OCI-LY7 (cell line): ENCODE results near the gene GPR132. TPM values are rescaled to one million over a fixed set of nuclear protein-coding genes. Genes with fewer than 3 reads are reported as not detected.

Experiments used
- BruUV-seq: library from RNA; stranded (reverse); fragments of 400-500 nt; replicated peaks from 2 replicates; lab custom pipeline; 2021; lab: Mats Ljungman, UMichigan
- CTCF ChIA-PET: fragments of 300-600 bp; sonication (Branson Sonifier 250); formaldehyde crosslinking; loops from one replicate; lab custom pipeline; 2022; ENCODE audit warnings: antibody characterized with exemption; ENCODE audit not compliant: unreplicated experiment; lab: Charles Lee
- POLR2A ChIA-PET: fragments of 300-600 bp; sonication (Branson Sonifier 250); formaldehyde crosslinking; loops from one replicate; lab custom pipeline; 2022; ENCODE audit warnings: antibody characterized with exemption; lab: Charles Lee
- DNase-seq: peaks from one replicate; pipeline ENCODE4 v3.0.0-alpha.2; 2015; ENCODE audit warnings: low spot score
- H2AFZ ChIP-seq: fragments of 200-600 bp; sonication (generic), shearing (Covaris generic); 2 replicates; pipeline ENCODE4 v1.6.1; 2014; ENCODE audit warnings: mild to moderate bottlenecking, antibody characterized with exemption, low read length, moderate library complexity
- H3K27ac ChIP-seq: fragments of 200-600 bp; sonication (generic); 2 replicates; pipeline ENCODE4 v1.5.1; 2014; ENCODE audit warnings: mixed run types, low read depth, mild to moderate bottlenecking, moderate library complexity, low read length, inconsistent platforms; ENCODE audit not compliant: poor library complexity, severe bottlenecking
- H3K36me3 ChIP-seq: fragments of 200-600 bp; sonication (generic); 2 replicates; pipeline ENCODE4 v1.6.1; 2014; ENCODE audit warnings: mild to moderate bottlenecking, antibody characterized with exemption, low read length, moderate library complexity, mixed read lengths; ENCODE audit not compliant: insufficient read depth
- H3K4me1 ChIP-seq: fragments of 200-600 bp; sonication (generic); 2 replicates; pipeline ENCODE4 v1.5.1; 2014; ENCODE audit warnings: mild to moderate bottlenecking, low read length; ENCODE audit not compliant: insufficient read depth, poor library complexity, severe bottlenecking
- H3K4me2 ChIP-seq: fragments of 200-600 bp; sonication (generic); 2 replicates; pipeline ENCODE4 v1.6.1; 2014; ENCODE audit warnings: mild to moderate bottlenecking, low read length
- H3K4me3 ChIP-seq: fragments of 200-600 bp; sonication (generic); 2 replicates; pipeline ENCODE4 v1.5.1; 2014; ENCODE audit warnings: mild to moderate bottlenecking, low read depth, low read length; ENCODE audit not compliant: poor library complexity, severe bottlenecking
- H3K79me2 ChIP-seq: fragments of 200-600 bp; sonication (generic); 2 replicates; pipeline ENCODE4 v1.6.1; 2016; ENCODE audit warnings: low read depth, mild to moderate bottlenecking, low read length, moderate library complexity, mixed read lengths; ENCODE audit not compliant: insufficient read depth
- H3K9me2 ChIP-seq: fragments of 200-600 bp; sonication (generic); 2 replicates; pipeline ENCODE4 v1.6.1; 2016; ENCODE audit warnings: mild to moderate bottlenecking, low read length, mixed read lengths; ENCODE audit not compliant: insufficient read depth
- H3K9me3 ChIP-seq: fragments of 200-600 bp; sonication (generic); 2 replicates; pipeline ENCODE4 v1.6.1; 2014; ENCODE audit warnings: mild to moderate bottlenecking, mixed run types, low read length, mixed read lengths
- H4K20me1 ChIP-seq: fragments of 200-600 bp; sonication (generic); 2 replicates; pipeline ENCODE4 v1.6.1; 2014; ENCODE audit warnings: mild to moderate bottlenecking, antibody characterized with exemption, low read length, moderate library complexity, mixed read lengths; ENCODE audit not compliant: insufficient read depth
- EZH2phosphoT487 ChIP-seq: fragments of 200-600 bp; sonication (generic); IDR thresholded peaks from 2 replicates; pipeline ENCODE4 v1.6.1; 2018; ENCODE audit warnings: low read depth, borderline replicate concordance, mild to moderate bottlenecking, mixed run types, antibody characterized with exemption, low read length, moderate library complexity, mixed read lengths
- intact Hi-C: fragments of 100-400 bp; cut with micrococcal nuclease; formaldehyde crosslinking; loops from one replicate; pipeline ENCODE4 v1.10.0; 2022; ENCODE audit not compliant: unreplicated experiment
- total RNA-seq, 2 experiments: library from RNA; depleted of rRNA in 1 of 2; stranded (reverse); fragments of >200 nt in 1 of 2; shearing (Covaris generic) in 1 of 2; gene quantifications; 2 replicates each; pipeline ENCODE4 v1.2.3, GENCODE V29; 2014 to 2022
- TF ChIP-seq, protein P1 (sequence below): fragments of 200-600 bp; sonication (generic); conservative IDR thresholded peaks from 2 replicates; pipeline ENCODE4 v1.5.1; 2014; ENCODE audit warnings: mild to moderate bottlenecking, antibody characterized with exemption, low read length, moderate library complexity, mixed read lengths

Gene GPR132
- total RNA-seq, 2 experiments from 2014 or later = 1.0 to 3.0 TPM

DNA sequence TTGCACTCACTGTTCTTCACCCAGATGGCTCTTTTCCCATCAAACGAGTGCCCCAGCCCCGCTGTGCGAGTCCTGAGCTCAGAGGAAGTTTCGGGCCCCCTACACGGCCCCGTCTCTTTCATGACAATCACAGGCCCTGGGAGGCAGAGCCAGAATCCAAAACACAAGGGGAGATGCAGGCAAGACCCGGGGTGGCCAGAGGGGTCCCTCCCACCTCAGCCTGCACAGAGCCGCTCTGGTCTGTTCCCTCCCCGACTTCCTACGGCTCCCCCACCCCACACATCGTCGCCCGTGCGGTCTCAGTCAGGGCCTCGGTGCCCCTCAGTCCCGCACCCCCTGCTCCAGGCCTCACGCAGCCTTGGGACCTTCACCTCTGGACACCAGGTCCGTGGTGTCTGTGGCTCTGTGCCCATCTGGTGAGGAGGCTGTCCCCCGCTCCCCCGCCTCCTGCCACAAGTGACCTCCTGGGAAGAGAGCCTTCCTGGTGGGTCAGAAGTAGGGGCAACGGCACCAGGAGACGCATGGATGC lies 8.9 kb downstream of the GPR132 start:
- no TSS peak for BruUV-seq
- intact Hi-C loops = no loop called here
- Histone ChIP-seq H3K27ac (no peak overlapping the region), H3K4me3 (no peak overlapping the region), H3K4me1 (peaks cover 16% of the 10 kb centered on the region), H3K36me3 (no peaks in the 10 kb centered on the region), H3K4me2 (no peak overlapping the region), H3K9me3 (no peaks in the 10 kb centered on the region), H2AFZ (no peak overlapping the region), H4K20me1 (no peaks in the 10 kb centered on the region), H3K9me2 (no peaks in the 10 kb centered on the region), H3K79me2 (no peaks in the 10 kb centered on the region)
- POLR2A ChIA-PET = interaction anchor here (0.6 kb wide), 1 partner anchor 171 kb away, joined by 5 read pairs; no protein-coding TSS in a partner anchor
- CTCF ChIA-PET = interaction anchor here (0.5 kb wide), 1 partner anchor 10 kb away, joined by 3 read pairs; no protein-coding TSS in a partner anchor
- TF ChIP-seq, protein P1, sequence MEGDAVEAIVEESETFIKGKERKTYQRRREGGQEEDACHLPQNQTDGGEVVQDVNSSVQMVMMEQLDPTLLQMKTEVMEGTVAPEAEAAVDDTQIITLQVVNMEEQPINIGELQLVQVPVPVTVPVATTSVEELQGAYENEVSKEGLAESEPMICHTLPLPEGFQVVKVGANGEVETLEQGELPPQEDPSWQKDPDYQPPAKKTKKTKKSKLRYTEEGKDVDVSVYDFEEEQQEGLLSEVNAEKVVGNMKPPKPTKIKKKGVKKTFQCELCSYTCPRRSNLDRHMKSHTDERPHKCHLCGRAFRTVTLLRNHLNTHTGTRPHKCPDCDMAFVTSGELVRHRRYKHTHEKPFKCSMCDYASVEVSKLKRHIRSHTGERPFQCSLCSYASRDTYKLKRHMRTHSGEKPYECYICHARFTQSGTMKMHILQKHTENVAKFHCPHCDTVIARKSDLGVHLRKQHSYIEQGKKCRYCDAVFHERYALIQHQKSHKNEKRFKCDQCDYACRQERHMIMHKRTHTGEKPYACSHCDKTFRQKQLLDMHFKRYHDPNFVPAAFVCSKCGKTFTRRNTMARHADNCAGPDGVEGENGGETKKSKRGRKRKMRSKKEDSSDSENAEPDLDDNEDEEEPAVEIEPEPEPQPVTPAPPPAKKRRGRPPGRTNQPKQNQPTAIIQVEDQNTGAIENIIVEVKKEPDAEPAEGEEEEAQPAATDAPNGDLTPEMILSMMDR = no peak
- TF ChIP-seq EZH2phosphoT487 = no peak
- DNase-seq = no peak

DNA sequence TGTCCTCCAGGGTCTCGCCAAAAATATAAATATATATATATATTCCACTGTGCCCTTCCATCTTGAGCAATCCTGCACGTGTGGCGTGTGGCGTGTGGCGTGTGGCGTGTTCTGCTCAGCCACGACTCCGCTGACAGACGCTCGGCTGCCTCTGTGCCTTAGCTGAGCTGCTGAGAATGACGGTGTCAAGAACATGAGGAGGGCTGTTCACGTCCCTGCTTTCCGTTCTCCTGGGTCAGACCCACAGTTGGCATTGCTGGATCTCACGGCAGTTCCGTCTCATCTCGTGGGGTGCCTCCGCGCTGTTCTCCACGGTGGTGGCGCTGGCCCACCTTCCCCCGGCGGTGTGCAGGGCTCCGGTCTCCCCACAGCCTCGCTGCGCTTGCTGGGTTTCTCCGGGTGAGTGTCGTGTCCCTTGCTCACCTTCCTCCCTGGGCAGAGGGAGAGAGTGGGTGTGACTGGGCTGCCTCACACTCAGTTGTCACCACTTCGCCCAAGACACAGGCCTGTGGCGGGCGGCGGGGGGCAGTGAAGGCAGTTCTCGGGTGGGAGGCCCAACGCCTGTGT lies 9.4 kb downstream of the GPR132 start:
- TF ChIP-seq EZH2phosphoT487 = no peak
- TF ChIP-seq, protein P1 = no peak
- H3K36me3 ChIP-seq = no peaks in the 10 kb centered on the region
- no peak overlapping the region for H3K27ac ChIP-seq
- H3K9me2 ChIP-seq = no peaks in the 10 kb centered on the region
- intact Hi-C loops = no loop called here
- H3K9me3 ChIP-seq = no peaks in the 10 kb centered on the region
- no peak for DNase-seq
- ChIA-PET POLR2A (no interaction called here), CTCF (no interaction called here)
- no peaks in the 10 kb centered on the region for H4K20me1 ChIP-seq
- H3K4me1 ChIP-seq = peaks cover 11% of the 10 kb centered on the region
- H3K4me2 ChIP-seq = no peak overlapping the region
- no TSS peak for BruUV-seq
- H3K79me2 ChIP-seq = no peaks in the 10 kb centered on the region
- no peak overlapping the region for H2AFZ ChIP-seq
- H3K4me3 ChIP-seq = no peak overlapping the region

DNA sequence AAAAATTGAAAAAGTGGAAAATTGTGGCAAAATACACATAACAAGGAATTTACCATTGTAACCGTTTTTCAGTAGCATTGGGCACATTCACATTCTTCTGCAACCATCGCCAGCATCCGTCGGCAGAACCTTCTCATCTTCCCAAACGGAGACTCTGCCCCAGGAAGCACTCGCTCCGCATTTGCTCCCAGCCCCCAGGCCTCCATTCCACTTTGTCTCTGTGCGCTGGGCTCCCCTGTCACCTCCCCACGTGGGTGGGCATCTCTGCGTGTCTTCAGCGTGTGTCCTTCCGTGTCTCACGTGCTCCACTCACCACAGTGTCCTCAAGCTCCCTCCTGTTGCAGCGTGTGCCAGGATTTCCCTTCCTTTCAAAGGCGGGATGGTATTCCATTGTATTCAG lies 9.9 kb downstream of the GPR132 start:
- CTCF ChIA-PET = no interaction called here
- H4K20me1 ChIP-seq = no peaks in the 10 kb centered on the region
- no peak for DNase-seq
- intact Hi-C loops = no loop called here
- H3K9me2 ChIP-seq = no peaks in the 10 kb centered on the region
- BruUV-seq = no TSS peak
- no peak overlapping the region for H2AFZ ChIP-seq
- peaks cover 6% of the 10 kb centered on the region for H3K4me1 ChIP-seq
- no peaks in the 10 kb centered on the region for H3K36me3 ChIP-seq
- H3K79me2 ChIP-seq = no peaks in the 10 kb centered on the region
- no peak overlapping the region for H3K27ac ChIP-seq
- H3K4me2 ChIP-seq = no peak overlapping the region
- POLR2A ChIA-PET = no interaction called here
- no peak overlapping the region for H3K4me3 ChIP-seq
- TF ChIP-seq, protein P1 = no peak
- TF ChIP-seq EZH2phosphoT487 = no peak
- H3K9me3 ChIP-seq = no peaks in the 10 kb centered on the region
